Measurements from ENCODE around the gene TADA2A.

TADA2A gene

DNA sequence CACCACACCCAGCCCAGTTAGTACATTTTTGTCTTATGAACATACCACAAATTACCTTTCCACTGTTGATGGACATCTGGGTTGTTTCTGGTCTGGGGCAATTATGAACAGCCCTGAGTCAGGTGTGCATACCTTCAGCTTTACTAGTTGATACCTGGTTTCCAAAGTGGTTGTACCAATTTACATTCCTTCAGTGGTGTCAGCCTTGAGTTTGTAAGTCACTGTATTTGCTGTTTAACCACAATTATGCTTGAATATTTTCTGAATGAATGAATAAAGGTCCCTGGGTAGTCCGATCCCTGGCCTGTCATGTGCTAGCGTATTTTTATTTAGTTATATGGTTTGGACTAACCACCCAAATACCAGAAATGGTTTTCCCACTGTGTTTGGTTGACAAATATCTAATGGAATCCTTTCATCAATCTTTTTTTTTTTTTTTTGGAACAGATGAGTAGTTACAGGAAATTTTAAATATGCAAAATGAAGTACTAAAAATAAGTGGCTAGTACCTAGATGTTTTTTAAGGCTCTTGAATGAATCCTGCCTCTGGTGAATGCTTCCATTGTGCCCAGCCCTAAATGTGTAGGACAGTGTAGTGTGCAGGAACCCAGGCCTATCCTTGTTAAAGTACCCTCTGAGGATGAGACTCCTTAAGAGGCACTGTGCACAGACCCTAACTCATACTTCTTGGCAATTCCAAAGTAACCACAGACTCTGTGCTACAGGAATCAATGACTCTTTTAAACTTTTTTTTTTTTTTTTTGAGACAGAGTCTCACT lies 86.8 kb downstream of the TADA2A start:
- Histone ChIP-seq H3K36me3 (peaks cover 4% of the 10 kb centered on the region), H3K9me3 (ENCODE audit: severe bottlenecking) (no peaks in the 10 kb centered on the region), H3K27ac (no peak overlapping the region), H3K4me3 (ENCODE audit: low read depth, low read length) (no peak overlapping the region), H3K27me3 (ENCODE audit: insufficient read depth, low read depth, severe bottlenecking) (no peaks in the 10 kb centered on the region)
- no peak for DNase-seq
- TF ChIP-seq CTCF (IDR thresholded peaks at IDR 0.05; ENCODE audit: low read depth, low read length): no peak

GRCh38 chr17:37494401-37494831 lies 87.7 kb downstream of the TADA2A start:
- no peak for DNase-seq
- no peak for TF ChIP-seq CTCF (IDR thresholded peaks at IDR 0.05; ENCODE audit: low read depth, low read length)
- no peak overlapping the region for H3K4me3 ChIP-seq (ENCODE audit: low read depth, low read length)
- no peaks in the 10 kb centered on the region for H3K9me3 ChIP-seq (ENCODE audit: severe bottlenecking)
- H3K27me3 ChIP-seq (ENCODE audit: insufficient read depth, low read depth, severe bottlenecking): no peaks in the 10 kb centered on the region
- H3K36me3 ChIP-seq: peaks cover 6% of the 10 kb centered on the region
- no peak overlapping the region for H3K27ac ChIP-seq

DNA sequence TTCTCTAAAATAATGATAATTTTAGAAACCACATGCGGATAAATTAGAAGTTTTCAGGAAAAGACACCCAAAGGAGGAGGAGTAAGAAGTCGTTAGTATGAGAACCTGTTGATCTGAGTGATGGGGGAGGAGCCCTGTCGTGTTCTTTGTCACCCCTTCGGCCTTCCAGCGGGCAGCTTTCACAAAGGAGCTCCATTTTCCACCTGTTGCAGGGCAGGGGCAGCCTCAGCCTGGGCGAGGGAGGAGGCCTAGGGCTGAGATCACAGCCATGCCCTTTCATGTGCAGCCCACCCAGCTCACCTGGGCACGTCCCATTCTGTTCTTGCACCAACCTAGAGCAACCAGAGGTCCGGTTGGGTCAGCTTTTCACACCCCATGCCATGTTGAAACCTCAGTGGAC lies 88.3 kb downstream of the TADA2A start:
- Histone ChIP-seq H3K27me3 (ENCODE audit: insufficient read depth, low read depth, severe bottlenecking) (no peaks in the 10 kb centered on the region), H3K9me3 (ENCODE audit: severe bottlenecking) (no peaks in the 10 kb centered on the region), H3K36me3 (peaks cover 6% of the 10 kb centered on the region), H3K27ac (no peak overlapping the region), H3K4me3 (ENCODE audit: low read depth, low read length) (no peak overlapping the region)
- DNase-seq: no peak
- TF ChIP-seq CTCF (IDR thresholded peaks at IDR 0.05; ENCODE audit: low read depth, low read length): no peak

GRCh38 chr17:37500378-37500777 lies 93.7 kb downstream of the TADA2A start:
- no peaks in the 10 kb centered on the region for H3K27me3 ChIP-seq (ENCODE audit: insufficient read depth, low read depth, severe bottlenecking)
- H3K4me3 ChIP-seq (ENCODE audit: low read depth, low read length): peak overlapping the region; percentile 22
- DNase-seq: no peak
- peak overlapping the region; percentile 74 for H3K27ac ChIP-seq
- no peaks in the 10 kb centered on the region for H3K9me3 ChIP-seq (ENCODE audit: severe bottlenecking)
- H3K36me3 ChIP-seq: peaks cover 2% of the 10 kb centered on the region; the same call in 1 of the 2 replicates
- no peak for TF ChIP-seq CTCF (IDR thresholded peaks at IDR 0.05; ENCODE audit: low read depth, low read length)

DNA sequence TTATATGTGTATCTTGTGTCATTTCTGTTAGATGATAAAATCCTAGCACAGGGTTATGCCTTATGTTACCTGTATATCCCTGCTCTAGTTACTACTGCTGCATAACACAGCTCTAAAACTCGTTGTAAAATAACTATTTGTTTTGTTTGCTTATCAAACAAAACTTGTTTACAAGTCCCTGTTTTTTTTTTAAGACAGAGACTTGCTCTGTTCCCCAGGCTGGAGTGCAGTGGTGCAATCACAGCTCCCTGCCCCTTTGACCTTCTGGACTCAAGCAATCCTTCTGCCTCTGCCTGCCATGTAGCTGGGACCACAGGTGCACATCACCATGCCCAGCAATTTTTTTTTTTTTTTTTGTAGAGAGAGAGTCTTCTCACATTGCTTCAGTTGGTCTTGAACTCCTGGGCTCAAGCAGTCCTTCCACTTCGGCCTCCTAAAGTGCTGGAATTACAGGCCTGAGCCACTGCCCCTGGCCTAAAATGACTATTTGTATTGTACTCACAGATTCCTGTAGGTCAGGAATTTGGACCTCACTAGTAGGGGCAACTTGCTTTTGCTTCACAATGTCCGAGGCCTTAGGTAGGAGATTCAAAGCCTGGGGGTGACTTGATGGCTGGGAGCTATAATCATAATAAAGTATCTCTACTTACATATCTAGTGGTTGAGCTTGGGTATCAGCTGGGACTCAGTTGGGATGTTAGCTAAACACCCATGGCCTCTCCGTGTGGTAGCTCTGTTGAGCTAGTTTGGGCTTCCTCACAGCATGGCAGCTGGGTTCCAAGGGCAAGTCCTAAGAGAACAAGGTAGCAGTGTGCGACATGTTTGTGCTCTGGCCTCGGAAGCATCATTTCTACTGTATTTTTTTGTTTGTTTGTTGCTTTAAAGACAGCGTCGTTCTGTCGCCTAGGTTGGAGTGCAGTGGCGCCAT lies 95.6 kb downstream of the TADA2A start:
- H3K27me3 ChIP-seq (ENCODE audit: insufficient read depth, low read depth, severe bottlenecking): no peaks in the 10 kb centered on the region
- no peak for TF ChIP-seq CTCF (IDR thresholded peaks at IDR 0.05; ENCODE audit: low read depth, low read length)
- peaks cover 2% of the 10 kb centered on the region; the same call in 1 of the 2 replicates for H3K36me3 ChIP-seq
- no peaks in the 10 kb centered on the region for H3K9me3 ChIP-seq (ENCODE audit: severe bottlenecking)
- no peak overlapping the region for H3K4me3 ChIP-seq (ENCODE audit: low read depth, low read length)
- H3K27ac ChIP-seq: peak overlapping the region; percentile 74
- DNase-seq: no peak

Data from WERI-Rb-1 (cell line).